Small intestine (tissue), 7 donors: ENCODE results near the gene FRMPD4. TPM values are rescaled to one million over a fixed set of nuclear protein-coding genes. Genes with fewer than 3 reads are reported as not detected.

Experiments
- DNase-seq, 2 donors: peaks; one replicate each; pipeline versions ENCODE4 v3.0.0 to v3.0.0-alpha.2; 2013
- FAIRE-seq: peaks from 2 replicates; lab custom pipeline; 2012; peaks lifted over from hg19 to GRCh38; lab: Jason Lieb, UNC
- H3K27ac ChIP-seq, 3 donors: one replicate each; pipeline ENCODE4 v1.5.1; 2013; ENCODE audit warnings: low read length in 2 of 3, mild to moderate bottlenecking in 2 of 3, control low read depth in 1 of 3, inconsistent platforms in 1 of 3, low read depth in 1 of 3, moderate library complexity in 1 of 3
- H3K27me3 ChIP-seq, 3 donors: one replicate each; pipeline ENCODE4 v1.6.1; 2013; ENCODE audit warnings: low read length in 3 of 3, inconsistent platforms in 1 of 3; ENCODE audit not compliant: control insufficient read depth in 3 of 3, insufficient read depth in 3 of 3
- H3K36me3 ChIP-seq, 3 donors: one replicate each; pipeline ENCODE4 v1.6.1; 2013; ENCODE audit warnings: low read length in 3 of 3, inconsistent platforms in 1 of 3, low read depth in 1 of 3, mild to moderate bottlenecking in 1 of 3, moderate library complexity in 1 of 3; ENCODE audit not compliant: control insufficient read depth in 3 of 3, insufficient read depth in 2 of 3
- H3K4me1 ChIP-seq, 3 donors: one replicate each; pipeline ENCODE4 v1.6.1; 2013; ENCODE audit warnings: low read length in 2 of 3, inconsistent platforms in 1 of 3, low read depth in 1 of 3, mild to moderate bottlenecking in 1 of 3, moderate library complexity in 1 of 3; ENCODE audit not compliant: control insufficient read depth in 3 of 3, insufficient read depth in 2 of 3
- H3K4me3 ChIP-seq, 3 donors: one replicate each; pipeline ENCODE4 v1.5.1; 2013; ENCODE audit warnings: low read length in 3 of 3, control low read depth in 1 of 3, inconsistent platforms in 1 of 3, low read depth in 1 of 3, mild to moderate bottlenecking in 1 of 3, moderate library complexity in 1 of 3
- H3K9me3 ChIP-seq, 2 donors: one replicate each; pipeline ENCODE4 v1.6.1; 2013; ENCODE audit warnings: low read depth in 1 of 2, low read length in 1 of 2; ENCODE audit not compliant: control insufficient read depth in 2 of 2, insufficient read depth in 1 of 2
- WGBS, 3 donors: extraction: QIAGEN DNeasy Blood & Tissue Kit; methylation state at CpG; one replicate each; pipeline ENCODE4 v1.1.7; 2013; 5-methylcytosine and 5-hydroxymethylcytosine counted together
- polyA plus RNA-seq, 4 donors: library from polyadenylated mRNA; stranded (reverse) in 3 of 4; unstranded in 1 of 4; fragments of 200-250 nt in 3 of 4; fragments of 120-200 nt in 1 of 4; gene quantifications; one replicate each; pipeline versions ENCODE4 v1.2.1 to v1.2.3, GENCODE V29; 2013
- donor health status: healthy with polysubstance abuse.
- donor health status: control.
- donor health status: control.
- donor health status: Bipolar disorder and iron deficiency.
- donor health status: healthy.

Gene FRMPD4
- polyA plus RNA-seq, 4 donors: 0.04 to 0.21 TPM; not detected in 2

DNA sequence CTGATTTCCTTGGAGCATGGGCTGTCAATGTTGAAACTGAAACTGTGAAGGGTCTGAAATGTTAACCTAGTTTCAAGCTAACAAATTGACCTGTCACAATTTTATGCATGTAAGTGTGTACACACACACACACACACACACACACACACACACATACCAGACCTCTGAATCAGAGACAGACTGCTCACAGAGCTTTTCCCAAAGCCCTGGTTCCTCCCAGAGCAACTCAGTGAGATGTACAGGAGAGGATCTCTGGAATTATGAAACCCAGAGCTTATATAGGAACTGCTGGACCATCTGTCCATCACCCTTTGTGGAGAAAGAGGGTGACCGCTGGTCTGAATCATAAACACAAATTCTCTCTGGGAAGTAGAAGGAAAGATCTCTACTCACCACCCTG, 424.8 kb downstream of the FRMPD4 start:
- Histone ChIP-seq H3K27me3 (peaks cover 0 to 2% (median 0%) of the 10 kb centered on the region in 3 donors), H3K4me1 (no peaks in the 10 kb centered on the region), H3K36me3 (no peaks in the 10 kb centered on the region), H3K9me3 (no peaks in the 10 kb centered on the region), H3K4me3 (no peak overlapping the region), H3K27ac (no peak overlapping the region)
- FAIRE-seq (no peak), DNase-seq (no peak)
- 67 to 75% (median 68%) methylated on average over 1 of the region's 1 CpG for WGBS, 3 donors

DNA sequence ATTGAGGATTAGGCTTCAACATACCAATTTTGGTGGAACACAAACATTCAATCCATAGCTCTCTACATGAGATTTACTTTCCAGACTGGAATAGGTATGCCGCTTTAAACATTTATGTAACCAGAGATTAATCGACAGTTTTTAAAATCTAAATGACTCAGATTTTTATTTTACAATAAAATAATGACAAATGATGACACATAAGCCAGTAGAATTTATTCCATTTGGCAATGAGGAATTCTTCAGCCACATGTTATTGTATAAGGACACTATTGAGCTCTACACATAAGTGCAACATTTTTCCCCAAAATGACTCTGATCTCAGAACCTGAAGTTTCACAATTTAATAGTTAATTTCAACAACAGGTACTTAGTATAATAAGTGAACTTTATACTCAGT, 425.9 kb downstream of the FRMPD4 start:
- H3K4me3 ChIP-seq: no peak overlapping the region
- H3K27ac ChIP-seq: no peak overlapping the region
- no peaks in the 10 kb centered on the region for H3K9me3 ChIP-seq
- H3K27me3 ChIP-seq: peaks cover 0 to 2% (median 0%) of the 10 kb centered on the region in 3 donors
- H3K36me3 ChIP-seq: no peaks in the 10 kb centered on the region
- H3K4me1 ChIP-seq: no peaks in the 10 kb centered on the region
- 72 to 94% (median 87%) methylated on average over 2 of the region's 2 CpGs for WGBS, 3 donors
- DNase-seq (no peak), FAIRE-seq (no peak)

DNA sequence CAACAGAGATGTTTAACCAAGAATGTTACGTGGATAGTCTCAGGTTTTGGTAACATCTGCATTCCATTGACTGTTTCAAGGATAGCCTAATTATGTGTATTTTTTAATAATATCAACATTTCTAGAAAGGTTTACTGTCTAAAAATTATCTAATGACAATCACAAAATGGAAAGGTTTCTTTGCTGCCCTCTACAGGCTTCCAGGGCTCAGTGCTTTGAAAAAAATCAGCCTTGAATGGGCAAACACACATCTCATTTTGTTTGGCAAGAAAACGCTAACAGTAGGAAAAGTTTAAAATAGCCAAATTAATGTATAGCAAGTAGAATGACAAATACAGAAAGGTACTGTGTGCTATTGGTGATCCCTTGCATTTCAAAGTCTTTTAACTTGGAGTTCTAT, 429.6 kb downstream of the FRMPD4 start:
- no peak overlapping the region for H3K27ac ChIP-seq
- H3K36me3 ChIP-seq: no peaks in the 10 kb centered on the region
- no peaks in the 10 kb centered on the region for H3K4me1 ChIP-seq
- H3K9me3 ChIP-seq: no peaks in the 10 kb centered on the region
- H3K27me3 ChIP-seq: peaks cover 0 to 2% (median 0%) of the 10 kb centered on the region in 3 donors
- FAIRE-seq: no peak
- no peak overlapping the region for H3K4me3 ChIP-seq
- DNase-seq: peak in 1 of 2 donors; percentile 0
- 16 to 41% (median 30%) methylated on average over 2 of the region's 2 CpGs for WGBS, 3 donors

DNA sequence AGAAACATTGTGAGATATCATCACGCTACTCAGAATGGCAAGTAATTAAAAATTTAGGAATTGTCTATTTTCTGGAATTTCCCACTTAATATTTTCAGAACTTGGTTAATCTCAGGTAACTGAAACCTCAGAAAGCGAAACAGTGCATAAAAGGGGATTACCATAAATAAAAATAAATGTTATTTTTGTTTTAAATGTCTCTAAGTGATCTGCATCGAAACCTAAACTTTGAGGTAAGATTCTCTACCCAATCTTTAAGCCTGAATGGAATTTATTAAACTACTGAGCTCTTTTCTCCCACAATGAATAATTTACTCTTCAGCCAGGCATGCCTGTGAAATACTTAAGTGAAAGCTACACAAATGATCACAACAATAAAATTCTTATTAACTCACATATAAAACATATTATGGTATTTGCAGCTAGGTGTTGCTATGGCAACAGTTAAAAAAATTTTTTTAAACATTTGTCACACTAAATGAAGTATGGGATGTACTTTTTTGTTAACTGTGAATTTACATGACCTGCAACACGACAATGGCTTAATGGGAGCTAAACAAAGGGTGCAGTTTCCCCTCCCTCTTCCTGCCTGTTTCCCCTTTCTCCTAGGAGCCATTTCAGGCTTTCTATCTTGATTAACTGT, 432.7 kb downstream of the FRMPD4 start:
- no peak for DNase-seq
- Histone ChIP-seq H3K9me3 (no peaks in the 10 kb centered on the region), H3K4me1 (no peaks in the 10 kb centered on the region), H3K4me3 (no peak overlapping the region), H3K36me3 (no peaks in the 10 kb centered on the region), H3K27ac (no peak overlapping the region), H3K27me3 (no peaks in the 10 kb centered on the region)
- no peak for FAIRE-seq
- WGBS, 3 donors: 40 to 62% (median 46%) methylated on average over 4 of the region's 4 CpGs

DNA sequence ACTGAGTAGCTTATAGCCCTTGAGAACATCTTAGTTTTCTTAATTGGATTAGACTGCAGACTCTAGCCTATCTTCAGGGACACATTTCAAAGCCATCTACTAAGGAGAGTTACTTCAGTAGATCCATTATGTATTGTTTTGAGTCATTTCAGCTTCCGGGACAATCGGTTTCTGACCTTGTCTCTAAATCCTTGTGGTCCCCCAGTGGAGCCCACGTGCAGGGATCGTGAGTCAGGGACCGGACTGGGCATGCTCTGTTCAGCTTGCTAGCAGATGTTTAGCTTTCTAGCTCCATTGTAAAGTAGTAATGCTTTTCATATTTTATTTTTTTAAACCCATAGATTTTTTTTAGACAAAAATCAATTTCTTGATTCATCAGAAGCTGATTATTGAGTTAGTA, 441.0 kb downstream of the FRMPD4 start:
- no peak for DNase-seq
- no peaks in the 10 kb centered on the region for H3K27me3 ChIP-seq
- no peak overlapping the region for H3K4me3 ChIP-seq
- H3K9me3 ChIP-seq: no peaks in the 10 kb centered on the region
- no peak overlapping the region for H3K27ac ChIP-seq
- WGBS, 3 donors: 82 to 83% (median 83%) methylated on average over 5 of the region's 5 CpGs
- no peaks in the 10 kb centered on the region for H3K36me3 ChIP-seq
- FAIRE-seq: no peak
- H3K4me1 ChIP-seq: no peaks in the 10 kb centered on the region

DNA sequence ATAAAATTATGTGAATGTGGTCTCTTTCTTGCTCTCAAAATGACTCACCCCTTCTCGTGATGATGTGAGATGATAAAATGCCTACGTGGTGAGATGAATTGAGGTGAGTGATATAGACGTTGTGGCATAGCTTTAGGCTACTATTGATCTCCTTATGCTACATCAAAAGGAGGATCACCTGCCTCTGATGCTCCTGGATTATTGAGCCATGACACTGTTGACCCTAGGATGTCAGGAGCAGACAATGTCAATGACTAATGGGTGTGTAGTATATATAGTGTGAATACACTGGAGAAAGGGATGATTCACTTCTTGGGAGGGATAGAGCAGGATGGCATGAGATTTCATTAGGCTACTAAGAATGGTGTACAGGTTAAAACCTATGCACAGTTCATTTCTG, 442.3 kb downstream of the FRMPD4 start:
- no peak for FAIRE-seq
- no peaks in the 10 kb centered on the region for H3K9me3 ChIP-seq
- H3K36me3 ChIP-seq: no peaks in the 10 kb centered on the region
- no peak overlapping the region for H3K27ac ChIP-seq
- DNase-seq: no peak
- H3K4me3 ChIP-seq: no peak overlapping the region
- 16 to 56% (median 40%) methylated on average over 3 of the region's 3 CpGs for WGBS, 3 donors
- H3K4me1 ChIP-seq: no peaks in the 10 kb centered on the region
- H3K27me3 ChIP-seq: no peaks in the 10 kb centered on the region

DNA sequence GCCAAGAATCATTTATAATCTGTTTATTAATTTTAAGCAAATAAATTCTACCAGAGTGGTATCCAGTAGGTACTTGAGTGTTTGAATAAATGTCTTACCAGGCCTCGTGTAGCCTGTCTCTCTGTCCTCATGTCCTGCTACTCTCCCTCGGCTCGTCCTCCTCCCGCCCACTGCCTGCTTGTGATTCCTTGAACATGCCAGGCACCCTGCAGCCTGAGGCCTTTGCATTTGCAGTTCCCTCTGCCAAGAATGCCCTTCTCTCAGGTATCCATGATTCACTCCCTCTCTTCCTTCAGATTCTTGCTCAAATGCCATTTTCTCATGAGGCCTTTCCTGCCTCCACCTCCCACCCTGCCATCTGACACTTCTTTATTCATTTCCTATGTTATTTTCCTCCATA, 443.3 kb downstream of the FRMPD4 start:
- H3K36me3 ChIP-seq: no peaks in the 10 kb centered on the region
- FAIRE-seq (no peak), DNase-seq (no peak)
- no peaks in the 10 kb centered on the region for H3K4me1 ChIP-seq
- no peak overlapping the region for H3K27ac ChIP-seq
- 65 to 74% (median 73%) methylated on average over 4 of the region's 4 CpGs for WGBS, 3 donors
- no peaks in the 10 kb centered on the region for H3K9me3 ChIP-seq
- no peaks in the 10 kb centered on the region for H3K27me3 ChIP-seq
- H3K4me3 ChIP-seq: no peak overlapping the region

DNA sequence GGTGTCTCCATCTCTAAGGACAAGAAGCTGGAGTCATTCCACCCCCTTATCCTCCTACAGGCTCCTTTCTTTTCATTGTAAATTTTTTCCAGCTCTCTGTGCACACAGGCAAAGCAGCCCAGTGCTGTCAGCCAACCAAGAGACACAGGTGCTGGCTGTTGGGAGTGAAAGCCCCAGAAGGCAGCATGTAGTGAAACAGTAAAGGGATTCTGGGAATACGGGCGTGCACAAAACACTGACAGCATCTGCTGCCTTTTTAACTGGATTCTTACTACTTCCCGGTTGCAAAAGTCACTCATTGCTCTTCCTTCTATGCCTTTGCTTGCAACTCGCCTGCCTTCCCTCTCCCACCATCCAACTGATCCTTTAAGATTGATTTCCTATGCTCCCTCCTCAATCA, 444.4 kb downstream of the FRMPD4 start:
- Histone ChIP-seq H3K4me3 (no peak overlapping the region), H3K27me3 (no peaks in the 10 kb centered on the region), H3K36me3 (no peaks in the 10 kb centered on the region), H3K4me1 (no peaks in the 10 kb centered on the region), H3K9me3 (no peaks in the 10 kb centered on the region), H3K27ac (no peak overlapping the region)
- no peak for DNase-seq
- 68 to 84% (median 76%) methylated on average over 4 of the region's 4 CpGs for WGBS, 3 donors
- no peak for FAIRE-seq

DNA sequence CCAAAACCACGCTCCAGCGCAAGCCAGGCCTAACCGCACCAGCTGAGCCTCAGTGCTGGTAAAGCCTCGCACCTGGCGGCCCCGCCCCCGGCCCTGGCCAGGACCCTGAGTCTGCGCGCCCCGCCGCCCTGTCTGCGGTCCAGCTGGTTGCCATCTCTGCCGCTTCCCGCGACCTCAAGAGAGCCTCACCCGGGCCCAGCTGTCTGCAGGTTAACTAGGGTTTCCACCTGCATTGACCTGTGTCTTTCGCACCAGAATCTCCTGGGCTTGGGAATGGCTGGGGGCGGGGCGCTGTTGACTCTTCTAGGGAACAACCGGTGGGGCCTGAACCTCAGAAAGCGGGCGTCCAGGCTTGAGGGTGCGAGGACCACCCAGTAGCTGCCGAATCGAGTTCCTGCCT, 445.3 kb downstream of the FRMPD4 start:
- 80 to 90% (median 85%) methylated on average over 18 to 25 of the region's 25 CpGs for WGBS, 3 donors
- Histone ChIP-seq H3K36me3 (no peaks in the 10 kb centered on the region), H3K4me3 (no peak overlapping the region), H3K27ac (no peak overlapping the region), H3K9me3 (no peaks in the 10 kb centered on the region), H3K4me1 (no peaks in the 10 kb centered on the region), H3K27me3 (no peaks in the 10 kb centered on the region)
- DNase-seq: no peak
- no peak for FAIRE-seq
